ENCODE measurements around the gene AK9. TPM values are rescaled to one million over a fixed set of nuclear protein-coding genes. Genes with fewer than 3 reads are reported as not detected.
"Not testable (repeated sequence)": the region's sequence is repeated elsewhere in the genome, so short reads cannot be mapped to it uniquely, and the experiment has no call there.

Gene AK9
- polyA plus RNA-seq, 3 donors from 2014 or later: 6.3 to 9.2 (median 9.1) TPM

DNA sequence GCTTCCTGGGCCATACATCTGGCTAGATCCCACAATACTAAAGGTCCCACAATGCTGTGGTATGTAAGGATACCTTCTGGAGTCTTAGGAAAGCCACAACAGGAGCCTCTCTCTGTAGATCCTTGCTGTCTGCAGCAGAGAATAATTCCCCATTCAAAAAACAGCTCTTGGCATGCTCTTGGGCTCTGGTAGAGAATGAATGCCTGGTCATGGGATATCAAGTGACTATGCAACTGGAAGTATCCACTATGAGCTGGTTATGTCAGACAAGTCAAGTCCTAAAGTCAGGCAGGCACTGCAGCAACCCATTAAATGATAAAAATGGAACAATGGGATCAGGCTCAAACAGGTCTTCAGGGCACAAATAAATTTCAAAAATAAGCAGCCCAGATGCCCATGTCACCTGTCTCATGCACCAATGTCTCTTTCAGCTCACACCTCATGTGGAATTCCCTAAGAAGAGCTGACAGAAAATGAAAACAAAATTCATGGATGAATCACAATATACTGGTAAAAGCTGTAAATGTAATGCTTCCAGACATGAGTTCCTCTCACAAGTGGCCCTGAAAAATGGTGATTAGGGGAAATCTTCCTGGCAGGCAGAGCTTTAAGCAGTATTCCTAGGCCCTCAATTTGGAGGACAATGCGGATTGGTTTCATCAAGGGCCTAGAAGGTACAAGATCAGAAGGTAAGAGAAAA is 4.3 kb downstream of the AK9 start:
- H3K27me3 Mint-ChIP-seq (ENCODE audit: low read depth in 3 of 3): peaks cover 0 to 9% (median 0%) of the 10 kb centered on the region in 3 donors
- no peak overlapping the region for H3K27ac Mint-ChIP-seq
- no peaks in the 10 kb centered on the region for H3K9me3 Mint-ChIP-seq
- H3K4me3 Mint-ChIP-seq: no peak overlapping the region
- peaks cover 0 to 15% (median 4%) of the 10 kb centered on the region in 3 donors for H3K36me3 Mint-ChIP-seq
- no peak for DNase-seq
- H3K4me1 Mint-ChIP-seq: peaks cover 12 to 29% of the 10 kb centered on the region in 2 donors

DNA sequence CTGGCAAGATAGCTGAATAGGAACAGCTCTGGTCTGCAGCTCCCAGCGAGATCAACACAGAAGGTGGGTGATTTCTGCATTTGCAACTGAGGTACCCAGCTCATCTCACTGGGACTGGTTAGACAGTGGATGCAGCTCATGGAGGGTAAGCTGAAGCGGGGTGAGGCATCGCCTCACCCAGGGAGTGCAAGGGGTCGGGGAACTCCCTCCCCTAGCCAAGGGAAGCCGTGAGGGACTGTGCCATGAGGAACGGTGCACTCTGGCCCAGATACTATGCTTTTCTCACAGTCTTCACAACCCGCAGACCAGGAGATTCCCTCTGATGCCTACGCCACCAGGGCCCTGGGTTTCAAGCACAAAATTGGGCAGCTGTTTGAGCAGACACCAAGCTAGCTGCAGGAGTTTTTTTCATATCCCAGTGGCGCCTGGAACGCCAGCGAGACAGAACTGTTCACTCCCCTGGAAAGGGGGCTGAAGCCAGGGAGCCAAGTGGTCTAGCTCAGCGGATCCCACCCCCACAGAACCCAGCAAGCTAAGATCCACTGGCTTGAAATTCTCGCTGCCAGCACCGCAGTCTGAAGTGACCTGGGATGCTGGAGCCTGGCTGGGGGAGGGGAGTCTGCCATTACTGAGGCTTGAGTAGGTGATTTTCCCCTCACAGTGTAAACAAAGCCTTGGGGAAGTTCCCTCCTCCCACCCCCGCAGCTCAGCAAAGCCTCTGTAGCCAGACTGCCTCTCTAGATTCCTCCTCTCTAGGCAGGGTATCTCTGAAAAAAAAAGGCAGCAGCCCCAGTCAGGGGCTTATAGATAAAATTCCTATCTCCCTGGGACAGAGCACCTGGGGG is 12.1 kb downstream of the AK9 start:
- H3K27me3 Mint-ChIP-seq (ENCODE audit: low read depth in 3 of 3); H3K4me3 Mint-ChIP-seq; H3K27ac Mint-ChIP-seq; H3K4me1 Mint-ChIP-seq; H3K9me3 Mint-ChIP-seq; DNase-seq: not testable (repeated sequence)
- peaks cover 0 to 12% (median 6%) of the 10 kb centered on the region in 3 donors for H3K36me3 Mint-ChIP-seq

DNA sequence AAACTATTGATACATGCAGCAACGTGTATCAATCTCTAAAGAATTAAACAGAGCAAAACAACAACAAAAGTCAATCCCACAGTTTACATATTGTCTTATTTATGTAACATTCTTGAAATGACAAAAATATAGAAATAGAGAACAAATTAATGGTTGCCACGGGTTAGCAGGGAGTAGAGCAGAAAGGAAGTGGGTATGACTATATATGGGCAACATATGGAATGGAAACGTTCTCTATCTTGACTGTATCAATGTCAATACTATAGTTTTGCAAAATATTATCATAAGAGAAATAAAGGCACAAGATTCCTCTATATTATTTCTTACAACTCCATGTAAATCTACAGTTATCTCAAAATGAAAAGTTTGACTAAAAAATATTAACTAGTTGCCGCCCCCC is 12.8 kb downstream of the AK9 start:
- H3K27ac Mint-ChIP-seq: no peak overlapping the region
- H3K4me1 Mint-ChIP-seq: no peaks in the 10 kb centered on the region
- H3K4me3 Mint-ChIP-seq: no peak overlapping the region
- H3K27me3 Mint-ChIP-seq (ENCODE audit: low read depth in 3 of 3): peaks cover 0 to 2% (median 1%) of the 10 kb centered on the region in 3 donors
- DNase-seq: no peak
- H3K36me3 Mint-ChIP-seq: peaks cover 0 to 6% (median 6%) of the 10 kb centered on the region in 3 donors
- peaks cover 0 to 1% (median 0%) of the 10 kb centered on the region in 6 donors for H3K9me3 Mint-ChIP-seq

DNA sequence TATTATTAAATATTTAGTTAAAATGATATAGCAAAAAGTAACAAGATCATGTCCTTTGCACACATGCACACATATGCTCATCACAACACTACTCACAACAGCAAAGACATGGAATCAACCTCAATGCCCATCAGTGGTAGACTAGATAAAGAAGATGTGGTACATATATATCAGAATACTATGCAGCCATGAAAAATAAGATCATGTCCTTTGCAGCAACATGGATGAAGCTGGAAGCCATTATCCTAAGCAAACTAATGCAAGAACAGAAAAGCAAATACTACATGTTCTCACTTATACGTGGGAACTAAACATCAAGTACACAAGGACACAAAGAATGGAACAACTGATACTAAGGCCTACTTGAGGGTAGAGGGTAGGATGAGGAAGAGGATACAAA is 14.3 kb downstream of the AK9 start:
- H3K9me3 Mint-ChIP-seq: peaks cover 0 to 1% (median 0%) of the 10 kb centered on the region in 6 donors
- H3K4me3 Mint-ChIP-seq: no peak overlapping the region
- no peaks in the 10 kb centered on the region for H3K4me1 Mint-ChIP-seq
- no peak overlapping the region for H3K27ac Mint-ChIP-seq
- DNase-seq: no peak
- H3K27me3 Mint-ChIP-seq (ENCODE audit: low read depth in 3 of 3): peaks cover 0 to 2% (median 0%) of the 10 kb centered on the region in 3 donors
- H3K36me3 Mint-ChIP-seq: peaks cover 6 to 11% (median 7%) of the 10 kb centered on the region in 3 donors

DNA sequence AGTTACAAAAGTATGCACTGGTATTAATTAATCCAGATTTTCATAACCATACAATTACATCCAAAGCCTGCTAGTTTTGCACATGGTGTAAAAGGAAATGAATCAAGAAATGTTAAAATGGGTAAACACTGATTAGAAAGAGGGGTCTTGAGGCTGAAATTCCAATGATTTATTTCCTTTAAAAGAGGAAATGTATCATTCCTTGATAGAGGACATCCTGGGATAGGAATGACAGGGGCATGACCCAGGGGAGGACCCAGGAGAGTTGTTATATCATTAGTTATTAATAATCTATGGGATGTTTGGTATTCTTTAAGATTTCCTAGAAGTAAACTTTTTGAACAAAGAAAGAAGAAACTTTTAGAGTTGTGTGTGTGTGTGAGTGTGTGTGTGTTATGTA is 18.2 kb downstream of the AK9 start:
- H3K36me3 Mint-ChIP-seq: peaks cover 25 to 36% (median 26%) of the 10 kb centered on the region in 3 donors
- no peak overlapping the region for H3K27ac Mint-ChIP-seq
- H3K9me3 Mint-ChIP-seq: no peaks in the 10 kb centered on the region
- H3K4me3 Mint-ChIP-seq: no peak overlapping the region
- H3K27me3 Mint-ChIP-seq (ENCODE audit: low read depth in 3 of 3): no peaks in the 10 kb centered on the region
- DNase-seq: no peak
- H3K4me1 Mint-ChIP-seq: no peaks in the 10 kb centered on the region

DNA sequence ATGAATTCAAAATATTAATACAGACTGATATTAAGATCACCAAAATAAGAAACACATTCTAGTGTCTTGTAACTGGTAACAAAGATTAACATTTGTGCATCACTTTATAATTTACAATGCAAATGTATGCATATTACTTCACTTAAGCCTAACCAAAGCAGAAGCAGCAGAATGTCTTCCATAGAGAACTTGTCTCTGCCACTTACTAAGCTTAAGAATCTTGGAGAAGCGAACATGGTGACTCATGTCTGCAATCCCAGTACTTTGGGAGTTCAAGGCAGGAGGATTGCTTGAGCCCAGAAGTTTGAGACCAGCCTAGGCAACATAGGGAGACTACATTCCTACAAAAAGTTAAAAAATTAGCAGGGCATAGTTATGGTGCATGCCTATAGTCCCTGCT is 18.8 kb downstream of the AK9 start:
- H3K4me3 Mint-ChIP-seq: no peak overlapping the region
- H3K27me3 Mint-ChIP-seq (ENCODE audit: low read depth in 3 of 3): no peaks in the 10 kb centered on the region
- H3K4me1 Mint-ChIP-seq: no peaks in the 10 kb centered on the region
- DNase-seq: no peak
- H3K9me3 Mint-ChIP-seq: no peaks in the 10 kb centered on the region
- H3K27ac Mint-ChIP-seq: no peak overlapping the region
- peaks cover 25 to 36% (median 26%) of the 10 kb centered on the region in 3 donors for H3K36me3 Mint-ChIP-seq

DNA sequence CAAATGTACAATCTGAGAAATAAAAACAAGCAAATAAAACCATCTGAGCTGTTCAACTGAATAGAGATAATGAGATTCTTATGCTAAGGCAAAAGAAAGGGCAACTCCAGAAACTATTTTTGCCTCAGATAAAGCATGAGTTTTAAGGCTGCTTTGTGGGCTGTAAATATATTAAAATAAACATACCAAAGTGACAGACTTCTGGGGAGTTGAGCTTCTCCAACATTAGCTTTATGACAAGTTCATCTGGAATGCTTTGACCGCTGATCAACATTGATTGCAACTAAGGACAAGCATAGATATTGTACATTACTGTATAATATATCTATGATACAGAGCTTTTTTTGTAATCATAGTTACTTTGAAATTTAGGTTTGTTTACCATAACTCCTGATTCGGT is 19.3 kb downstream of the AK9 start:
- no peak for DNase-seq
- Mint-ChIP-seq H3K27ac (no peak overlapping the region), H3K9me3 (no peaks in the 10 kb centered on the region), H3K4me1 (no peaks in the 10 kb centered on the region), H3K27me3 (ENCODE audit: low read depth in 3 of 3) (no peaks in the 10 kb centered on the region), H3K36me3 (peaks cover 26 to 38% (median 28%) of the 10 kb centered on the region in 3 donors), H3K4me3 (no peak overlapping the region)

DNA sequence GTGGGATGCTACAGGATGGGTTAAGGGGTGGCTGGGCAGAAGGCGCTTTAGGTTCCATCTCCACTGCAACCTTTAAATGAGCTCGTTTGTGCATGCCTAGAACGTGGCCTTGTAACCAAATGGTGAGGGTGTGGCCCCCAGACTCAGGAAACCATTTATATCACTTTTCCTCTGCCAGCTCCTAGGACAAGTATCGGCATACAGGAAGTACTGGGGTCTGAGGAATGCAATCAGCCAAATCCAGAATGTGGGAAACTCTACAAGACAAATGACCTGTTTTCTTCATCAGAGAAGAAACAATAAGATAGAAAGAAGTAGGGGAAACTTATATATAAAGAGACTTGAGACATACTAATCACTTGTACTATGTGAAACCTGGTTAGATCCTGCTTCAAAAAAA is 21.2 kb downstream of the AK9 start:
- Mint-ChIP-seq H3K4me1 (no peaks in the 10 kb centered on the region), H3K36me3 (peaks cover 26 to 37% (median 32%) of the 10 kb centered on the region in 3 donors), H3K27me3 (ENCODE audit: low read depth in 3 of 3) (no peaks in the 10 kb centered on the region), H3K9me3 (no peaks in the 10 kb centered on the region), H3K4me3 (no peak overlapping the region), H3K27ac (no peak overlapping the region)
- no peak for DNase-seq

DNA sequence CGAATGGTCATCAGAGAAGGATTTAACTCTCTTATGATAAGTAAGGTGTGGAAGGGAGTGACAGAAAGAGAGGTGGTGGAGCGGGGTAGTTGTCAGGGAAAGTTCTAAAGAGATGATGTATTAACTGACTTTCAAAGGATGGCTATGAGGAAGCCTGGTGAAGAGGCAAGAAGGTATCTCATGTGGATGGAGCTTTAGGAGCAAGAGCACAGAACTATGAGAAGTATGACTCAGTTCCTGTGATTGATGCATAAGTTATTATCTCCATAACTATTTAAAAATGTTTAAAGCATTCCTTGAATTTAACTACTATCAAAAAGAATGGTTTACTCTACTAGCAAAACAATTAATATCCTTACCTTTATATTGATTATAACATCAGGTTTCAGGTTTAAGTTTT is 28.8 kb downstream of the AK9 start:
- no peak overlapping the region for H3K27ac Mint-ChIP-seq

DNA sequence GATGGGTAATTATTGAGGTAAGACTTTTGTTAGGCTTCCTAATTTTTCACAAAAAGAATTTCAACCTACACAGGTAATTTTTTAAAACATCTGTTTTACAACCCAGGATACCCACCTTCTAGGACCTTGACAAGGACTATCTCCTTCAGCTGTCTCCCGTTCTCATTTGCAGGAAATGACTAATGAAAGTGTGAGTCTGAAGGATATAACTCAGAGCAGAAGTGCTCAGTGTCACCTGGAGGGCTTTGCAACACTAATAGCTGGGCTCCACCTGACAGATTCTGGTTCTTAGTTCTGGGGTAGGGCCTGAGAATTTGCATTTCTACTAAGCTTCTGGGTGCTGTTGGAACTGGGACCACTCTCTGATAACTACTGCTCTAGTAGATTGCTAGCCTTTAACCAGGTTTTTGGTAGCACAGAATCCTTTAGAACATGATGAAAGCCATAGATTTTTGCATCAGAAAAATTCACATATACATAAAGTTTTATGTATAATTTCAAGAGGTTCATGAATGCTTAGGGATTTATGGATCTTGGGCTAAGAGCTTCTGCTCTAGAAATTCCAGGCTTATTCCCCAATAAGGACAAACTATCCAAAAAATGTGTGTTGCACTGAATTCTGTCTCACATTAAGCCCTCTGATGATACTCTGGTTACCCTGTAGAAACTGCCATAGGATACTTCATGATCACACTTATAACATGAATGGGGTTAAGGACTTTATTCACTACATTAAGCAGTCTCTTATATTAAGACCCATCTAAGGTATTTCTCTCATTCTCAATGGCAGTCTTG is 30.3 kb downstream of the AK9 start:
- Mint-ChIP-seq H3K27me3 (ENCODE audit: low read depth in 3 of 3) (no peaks in the 10 kb centered on the region), H3K9me3 (no peaks in the 10 kb centered on the region), H3K36me3 (peaks cover 13 to 25% (median 17%) of the 10 kb centered on the region in 3 donors), H3K4me1 (no peaks in the 10 kb centered on the region), H3K27ac (no peak overlapping the region), H3K4me3 (no peak overlapping the region)
- no peak for DNase-seq

More for the DNA sequence above, 28.8 kb downstream of the AK9 start:
- H3K9me3 Mint-ChIP-seq: no peaks in the 10 kb centered on the region
- no peak for DNase-seq
- no peaks in the 10 kb centered on the region for H3K4me1 Mint-ChIP-seq
- H3K27me3 Mint-ChIP-seq (ENCODE audit: low read depth in 3 of 3): no peaks in the 10 kb centered on the region
- peaks cover 11 to 21% (median 20%) of the 10 kb centered on the region in 3 donors for H3K36me3 Mint-ChIP-seq
- no peak overlapping the region for H3K4me3 Mint-ChIP-seq

DNA sequence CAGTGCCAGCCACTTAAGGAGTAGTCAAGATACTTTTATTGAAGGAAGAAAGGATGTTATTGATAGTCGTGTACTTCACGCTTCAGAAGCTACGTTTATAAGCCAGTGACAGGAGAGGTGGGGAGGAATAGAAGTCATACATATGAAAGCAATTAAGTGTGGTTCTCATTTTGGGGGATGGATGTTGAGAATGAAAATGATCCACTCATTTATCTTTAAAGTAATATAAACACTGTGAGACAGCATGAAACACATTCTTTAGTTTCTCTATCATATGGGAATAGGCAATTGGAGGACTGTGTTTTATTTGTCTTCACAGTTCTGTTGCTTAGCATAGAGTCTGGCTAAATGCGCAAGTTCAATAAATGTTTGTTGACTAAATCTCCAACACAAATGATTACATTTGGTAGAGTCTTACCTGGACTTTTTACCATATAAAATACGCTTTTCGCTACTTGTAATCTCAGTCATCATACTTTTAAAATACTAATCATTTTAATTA is 35.2 kb downstream of the AK9 start:
- Mint-ChIP-seq H3K4me1 (no peaks in the 10 kb centered on the region), H3K36me3 (peaks cover 18 to 40% (median 30%) of the 10 kb centered on the region in 3 donors)
- no peak for DNase-seq

DNA sequence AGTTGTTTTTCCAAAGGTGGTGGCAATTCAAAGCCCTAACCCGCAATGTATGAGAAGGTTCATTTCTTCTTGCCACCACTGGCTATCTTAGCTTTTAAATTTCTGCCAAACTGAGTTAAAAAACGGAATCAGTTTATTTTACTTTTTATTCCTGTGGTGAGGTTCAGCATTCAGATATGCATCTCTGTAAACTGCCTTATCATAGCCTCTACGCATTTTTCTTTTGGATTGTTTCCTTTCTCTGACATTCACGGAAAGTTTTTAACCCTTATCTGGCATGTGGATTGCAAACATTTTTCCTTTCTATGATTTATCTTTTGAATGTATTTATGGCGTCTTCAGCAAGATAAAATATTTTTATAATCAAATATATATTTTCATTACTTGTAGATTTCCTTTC is 37.7 kb downstream of the AK9 start:
- Mint-ChIP-seq H3K9me3 (no peaks in the 10 kb centered on the region), H3K27ac (no peak overlapping the region), H3K36me3 (peaks cover 15 to 38% (median 26%) of the 10 kb centered on the region in 3 donors), H3K4me1 (no peaks in the 10 kb centered on the region), H3K27me3 (ENCODE audit: low read depth in 3 of 3) (no peaks in the 10 kb centered on the region), H3K4me3 (no peak overlapping the region)
- DNase-seq: no peak

More for the DNA sequence above, 35.2 kb downstream of the AK9 start:
- no peak overlapping the region for H3K27ac Mint-ChIP-seq
- H3K27me3 Mint-ChIP-seq (ENCODE audit: low read depth in 3 of 3): no peaks in the 10 kb centered on the region
- no peak overlapping the region for H3K4me3 Mint-ChIP-seq
- H3K9me3 Mint-ChIP-seq: no peaks in the 10 kb centered on the region

DNA sequence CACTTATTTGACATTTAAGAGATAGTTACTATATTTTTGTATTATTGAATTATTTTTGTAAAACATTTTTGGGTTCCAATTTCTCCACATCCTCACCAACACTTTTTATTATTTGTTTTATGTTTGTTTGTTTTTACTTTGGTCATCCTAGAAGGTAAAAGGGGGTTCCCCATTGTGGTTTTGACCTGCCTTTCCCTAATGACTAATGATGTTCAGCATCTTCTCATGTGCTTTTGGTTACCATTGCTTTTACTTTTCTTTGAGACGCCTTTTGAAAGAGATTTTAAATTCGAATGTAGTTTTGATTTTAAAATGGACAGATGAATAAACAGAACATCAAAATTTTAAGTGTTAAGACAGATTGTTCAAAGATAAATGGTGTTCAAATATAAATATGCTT is 46.9 kb downstream of the AK9 start:
- no peak overlapping the region for H3K4me3 Mint-ChIP-seq
- no peaks in the 10 kb centered on the region for H3K27me3 Mint-ChIP-seq (ENCODE audit: low read depth in 3 of 3)
- H3K27ac Mint-ChIP-seq: no peak overlapping the region
- DNase-seq: no peak
- peaks cover 0 to 10% (median 0%) of the 10 kb centered on the region in 6 donors for H3K9me3 Mint-ChIP-seq
- H3K4me1 Mint-ChIP-seq: no peaks in the 10 kb centered on the region
- peaks cover 52 to 75% (median 73%) of the 10 kb centered on the region in 3 donors for H3K36me3 Mint-ChIP-seq

All from immature natural killer cell (primary cell).